GM23248 (cell line): ENCODE results near the gene CNN2.

Source experiments
- EZH2 ChIP-seq: fragments of 200-600 bp; sonication (generic); IDR thresholded peaks from 2 replicates; pipeline ENCODE4 v1.6.1; 2018; ENCODE audit warnings: antibody characterized with exemption, mild to moderate bottlenecking; ENCODE audit not compliant: insufficient read depth, poor library complexity, severe bottlenecking
- EZH2phosphoT487 ChIP-seq: fragments of 200-600 bp; sonication (generic); IDR thresholded peaks from 2 replicates; pipeline ENCODE4 v1.6.1; 2018; ENCODE audit warnings: antibody characterized with exemption, moderate library complexity, mild to moderate bottlenecking, low read depth; ENCODE audit not compliant: insufficient read depth

GRCh38 chr19:1020868-1021425 lies 5.5 kb upstream of the CNN2 start, which contains the start of gene TMEM259:
- no peak for TF ChIP-seq EZH2
- no peak for TF ChIP-seq EZH2phosphoT487
